Cerebellar cortex (tissue), 1 donor: ENCODE measurements around the gene DAPL1.

Experiments used
- DNase-seq: peaks from one replicate; pipeline ENCODE4 v3.0.0-alpha.2; 2015; ENCODE audit warnings: low spot score

The DAPL1 gene

GRCh38 chr2:158777077-158777476 lies 18.0 kb upstream of the DAPL1 start:
- no peak for DNase-seq

GRCh38 chr2:158778243-158778642 lies 16.9 kb upstream of the DAPL1 start:
- DNase-seq = no peak

DNA sequence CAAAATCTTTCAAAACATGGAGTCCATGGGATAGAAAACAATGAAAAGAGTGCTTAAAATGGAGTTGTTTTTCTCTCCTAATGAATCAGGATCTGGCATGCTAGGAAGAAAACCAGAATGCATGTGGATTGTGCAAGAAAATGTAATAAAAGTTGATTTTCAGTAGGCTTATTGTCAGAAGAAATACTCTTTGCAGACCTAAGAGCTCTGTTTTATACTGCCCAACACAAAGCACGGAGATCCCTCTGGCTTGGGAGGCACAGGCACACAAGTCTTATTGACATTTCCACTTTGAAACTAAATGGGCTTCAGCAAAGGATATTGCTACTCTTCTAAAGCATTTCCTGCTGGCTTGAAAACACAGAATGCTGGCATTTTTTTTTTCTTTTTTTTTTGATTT lies 15.5 kb upstream of the DAPL1 start:
- DNase-seq = no peak

GRCh38 chr2:158781353-158781961 lies 13.7 kb upstream of the DAPL1 start:
- no peak for DNase-seq

DNA sequence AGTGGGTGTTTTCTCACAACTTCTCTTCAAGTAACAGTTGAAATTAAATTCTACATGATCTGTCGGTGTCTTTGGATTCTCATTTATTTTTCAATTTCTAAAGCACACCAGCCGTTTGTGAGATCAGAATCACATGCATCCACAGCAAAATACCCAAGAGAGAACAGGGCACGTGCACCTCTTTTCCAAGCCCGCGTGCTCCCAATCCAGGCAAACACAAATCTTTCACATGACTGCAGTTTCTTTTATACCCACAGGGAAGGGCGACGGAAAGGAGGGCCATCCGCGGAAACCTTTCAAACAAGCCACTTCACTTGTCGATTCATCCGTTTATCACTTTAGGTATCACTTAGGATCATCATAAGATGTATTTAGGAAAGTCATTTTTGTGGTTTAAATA lies 13.0 kb upstream of the DAPL1 start:
- no peak for DNase-seq

- no peak for DNase-seq
Measured at GRCh38 chr2:158782616-158783015, 12.5 kb upstream of the DAPL1 start.

DNA sequence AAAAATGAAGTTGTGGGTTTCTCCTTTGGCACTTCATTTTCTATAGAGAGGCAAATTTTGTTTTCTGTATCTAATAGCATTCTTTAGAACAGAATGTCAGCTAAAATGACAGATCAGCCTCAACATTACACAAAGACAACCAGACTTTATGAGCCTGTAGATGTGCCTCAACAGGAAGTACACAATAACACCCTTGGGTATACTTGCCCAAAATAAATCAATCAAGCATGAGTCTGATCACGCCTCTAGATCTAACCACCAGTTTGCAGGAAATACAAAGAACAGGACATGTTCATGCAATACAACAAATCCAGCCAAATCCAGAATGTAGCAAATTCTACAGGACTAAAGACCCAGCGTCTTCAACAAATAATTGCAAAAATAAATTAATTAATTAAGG lies 11.2 kb upstream of the DAPL1 start:
- no peak for DNase-seq

GRCh38 chr2:158786897-158787296 lies 8.2 kb upstream of the DAPL1 start:
- DNase-seq = no peak

DNA sequence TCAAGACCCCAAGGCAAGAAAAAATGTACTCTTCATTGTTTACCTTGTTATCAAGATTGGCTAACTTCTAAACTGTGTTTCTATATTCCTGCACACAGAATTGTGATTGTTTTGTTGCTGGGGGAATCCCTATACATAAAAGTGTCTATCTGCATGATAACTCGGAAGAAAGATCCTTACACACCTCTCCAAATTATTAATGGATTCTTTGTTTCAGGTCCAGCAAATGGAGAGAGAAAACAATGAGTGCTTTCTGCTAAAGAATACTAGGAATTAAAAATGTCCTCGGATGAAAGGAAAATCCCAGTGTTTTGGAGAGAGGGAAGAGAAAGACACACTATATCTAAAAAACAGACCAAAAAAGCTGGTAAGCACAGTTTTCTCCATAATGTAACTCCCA lies 6.2 kb upstream of the DAPL1 start:
- DNase-seq = no peak

DNA sequence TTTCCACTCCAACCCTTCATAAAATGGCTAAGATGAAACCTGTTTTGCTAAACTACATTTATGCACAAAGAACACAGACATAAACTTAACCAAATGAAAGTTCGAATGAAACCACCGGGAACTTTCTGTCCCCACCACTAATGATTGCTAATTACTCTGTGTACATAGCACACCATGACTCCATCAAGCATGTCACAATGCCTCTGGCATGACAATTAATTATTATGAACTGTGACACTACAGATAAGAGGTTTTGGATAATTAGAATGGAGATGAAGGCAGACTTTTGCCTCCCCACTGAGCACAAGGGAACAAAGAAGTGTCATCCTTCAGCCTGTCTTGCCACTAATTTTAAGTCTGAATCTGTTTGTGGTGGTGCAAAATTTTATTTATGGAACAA lies 1.5 kb downstream of the DAPL1 start:
- DNase-seq = peak; percentile 4

- no peak for DNase-seq
Measured at GRCh38 chr2:158797963-158798700, 3.0 kb downstream of the DAPL1 start.

GRCh38 chr2:158799181-158799580 lies 4.1 kb downstream of the DAPL1 start:
- no peak for DNase-seq

- DNase-seq = no peak
Measured at GRCh38 chr2:158803506-158803905, 8.4 kb downstream of the DAPL1 start.

GRCh38 chr2:158805255-158805654 lies 10.1 kb downstream of the DAPL1 start:
- no peak for DNase-seq

DNA sequence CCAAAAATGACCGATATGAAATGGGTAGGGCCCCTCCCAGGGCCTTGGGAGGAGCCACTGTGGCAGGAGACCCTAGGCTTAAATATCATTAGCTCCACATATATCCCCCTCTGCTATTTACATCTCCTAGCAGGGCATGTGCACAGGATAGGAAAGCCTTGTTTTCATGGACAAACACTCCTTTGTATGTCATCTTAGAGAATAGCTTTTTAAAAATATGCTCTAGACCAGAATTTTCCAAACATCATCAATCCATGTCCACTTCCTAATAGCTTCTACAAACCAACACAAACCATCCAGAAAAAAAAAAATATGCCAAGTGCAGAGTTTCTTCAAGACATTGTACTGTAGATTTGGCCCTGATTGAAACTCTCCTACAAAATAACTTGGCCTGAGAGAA lies 10.8 kb downstream of the DAPL1 start:
- no peak for DNase-seq

- no peak for DNase-seq
Measured at GRCh38 chr2:158806941-158807340, 11.8 kb downstream of the DAPL1 start.

DNA sequence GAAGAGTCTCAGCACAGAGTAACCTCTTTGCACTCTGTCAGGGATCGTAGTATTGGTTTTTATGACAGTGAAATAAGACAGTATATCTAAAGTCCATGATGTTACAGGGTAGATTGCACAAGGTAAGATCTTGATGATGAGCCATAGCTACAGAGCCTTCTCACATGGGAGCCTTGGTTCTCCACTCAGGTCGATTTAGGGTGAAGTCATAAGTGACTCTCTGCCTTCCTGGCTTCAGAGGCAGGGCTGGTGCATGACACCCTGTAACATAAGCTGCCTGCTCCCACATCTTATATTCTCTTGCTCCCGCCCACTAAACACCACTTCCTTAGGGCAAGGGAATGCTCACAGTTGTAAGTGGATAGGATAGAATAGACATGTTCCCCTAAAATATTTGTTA lies 13.3 kb downstream of the DAPL1 start:
- DNase-seq = no peak

DNA sequence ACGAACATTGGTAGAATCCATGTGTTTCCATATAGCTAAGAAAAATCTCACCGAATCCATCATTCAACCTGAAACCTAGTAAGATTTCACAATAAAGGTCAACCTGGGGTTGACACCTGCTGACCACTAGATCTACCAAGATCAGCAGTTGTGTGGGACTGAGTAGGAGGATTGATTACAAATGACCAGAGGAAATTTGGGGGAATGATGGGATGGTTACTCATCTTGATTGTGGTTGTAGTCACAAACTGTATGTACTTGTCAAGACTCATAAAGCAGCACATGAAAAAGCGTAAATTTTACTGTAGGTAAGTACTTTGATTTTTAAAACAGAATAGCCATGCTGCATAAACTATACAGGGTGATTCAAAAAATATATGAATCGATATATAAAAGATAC lies 14.7 kb downstream of the DAPL1 start:
- DNase-seq = no peak

DNA sequence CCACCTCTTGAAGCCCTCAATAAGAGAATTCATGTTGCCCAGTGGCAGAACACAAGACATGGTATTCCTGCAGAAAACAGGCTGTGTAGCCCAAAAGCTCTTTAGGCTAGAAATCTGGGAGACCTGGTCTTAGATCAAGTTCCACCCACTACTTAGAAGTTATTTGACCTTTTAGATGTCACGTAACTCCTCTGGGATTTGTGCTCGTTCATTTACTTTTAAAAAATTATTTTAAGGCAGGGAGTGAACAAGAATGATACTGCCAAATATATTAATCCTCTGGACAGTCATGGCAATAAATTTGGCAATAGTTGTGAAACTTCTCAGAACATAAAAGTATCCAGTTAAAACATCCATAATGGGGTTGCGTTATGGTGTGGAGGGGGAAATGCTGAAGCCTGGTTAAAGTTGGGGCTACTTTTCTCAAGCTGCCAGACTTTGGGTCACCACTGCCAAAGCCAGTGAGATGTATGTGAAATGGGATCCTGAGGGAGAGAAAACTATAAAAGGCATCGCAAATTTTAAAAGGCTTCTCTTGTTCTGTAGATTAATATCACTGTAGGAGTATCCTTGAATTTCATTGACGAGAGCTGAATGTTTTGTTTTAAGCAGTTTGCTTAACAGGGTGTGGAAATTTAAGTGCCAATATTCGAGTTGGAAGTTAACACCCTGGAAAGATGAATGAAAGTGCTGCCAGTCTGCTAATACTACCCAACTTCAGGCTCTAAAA lies 15.8 kb downstream of the DAPL1 start:
- no peak for DNase-seq

DNA sequence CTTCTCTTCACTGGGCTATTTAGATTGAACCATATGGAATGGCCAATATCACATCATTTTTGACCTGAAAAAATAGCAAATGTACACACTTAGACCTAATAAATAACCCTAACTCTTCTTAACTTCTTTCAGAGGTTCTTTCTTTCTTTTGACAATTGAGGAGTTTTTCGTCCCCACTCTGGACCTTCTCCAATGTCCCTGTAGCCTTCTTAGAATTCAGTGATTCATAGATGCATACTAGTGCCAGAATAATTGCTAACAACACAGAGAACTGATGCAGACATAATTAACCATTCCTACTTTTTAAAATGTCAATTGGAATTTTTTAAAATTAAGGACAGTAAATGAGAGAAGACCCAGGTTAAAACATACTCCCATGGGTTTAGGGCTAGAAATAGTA lies 20.0 kb downstream of the DAPL1 start:
- DNase-seq = no peak

GRCh38 chr2:158815658-158816057 lies 20.5 kb downstream of the DAPL1 start:
- DNase-seq = no peak

- DNase-seq = no peak
Measured at GRCh38 chr2:158817588-158817987, 22.5 kb downstream of the DAPL1 start.

DNA sequence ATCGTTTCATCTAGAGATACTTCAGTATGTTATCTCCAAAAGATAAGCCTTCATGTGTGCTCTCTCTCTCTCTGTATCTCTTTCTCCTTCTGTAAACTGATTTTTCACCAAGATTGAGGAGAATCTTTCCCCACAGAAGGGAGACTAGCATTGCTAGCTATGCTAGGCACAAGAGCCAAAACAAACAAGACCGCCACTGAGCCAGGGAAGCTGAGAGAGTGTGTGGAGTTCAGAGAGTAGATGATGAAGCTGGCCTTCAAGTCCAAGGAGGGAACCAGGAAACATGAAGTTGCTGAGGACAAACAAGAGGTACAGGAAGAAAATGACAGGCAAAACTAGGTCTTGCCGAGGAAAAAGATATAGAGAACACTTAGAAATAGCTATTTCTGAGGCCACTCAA lies 23.4 kb downstream of the DAPL1 start:
- DNase-seq = no peak
